HL-60 (cell line): ENCODE results near the gene TRUB2.

ENCODE experiments used
- GABPA ChIP-seq: IDR thresholded peaks from 2 replicates; pipeline ENCODE4 v1.6.1; 2012; ENCODE audit warnings: low read depth
- POLR2AphosphoS5 ChIP-seq: IDR thresholded peaks from 2 replicates; pipeline ENCODE4 v1.6.1; 2012; ENCODE audit warnings: low read depth
- SPI1 ChIP-seq: IDR thresholded peaks from 2 replicates; pipeline ENCODE4 v1.6.1; 2012; ENCODE audit warnings: low read depth, mild to moderate bottlenecking, borderline replicate concordance
- TF ChIP-seq, protein P1 (sequence below): IDR thresholded peaks from one replicate; pipeline ENCODE4 v1.5.1; 2011; ENCODE audit warnings: low read length, control low read depth, inconsistent platforms; ENCODE audit not compliant: insufficient read depth

DNA sequence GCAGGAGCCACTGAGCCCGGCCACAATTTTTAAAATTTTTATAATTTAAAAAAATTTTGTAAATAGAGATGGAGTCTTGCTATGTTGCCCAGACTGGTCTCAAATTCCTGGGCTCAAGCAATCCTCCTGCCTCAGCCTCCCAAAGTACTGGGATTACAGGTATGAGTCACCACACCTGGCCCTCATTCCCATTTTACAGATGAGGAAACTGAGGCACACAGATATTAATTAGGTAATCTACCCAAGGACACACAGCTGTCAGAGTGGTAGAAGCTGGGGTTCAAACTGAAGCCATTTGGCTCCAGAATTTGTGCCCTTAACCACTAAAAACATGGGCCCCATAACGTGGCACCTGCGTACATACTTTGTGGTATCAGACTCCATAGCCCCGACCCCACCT is 7.5 kb downstream of the TRUB2 start:
- TF ChIP-seq, protein P1, sequence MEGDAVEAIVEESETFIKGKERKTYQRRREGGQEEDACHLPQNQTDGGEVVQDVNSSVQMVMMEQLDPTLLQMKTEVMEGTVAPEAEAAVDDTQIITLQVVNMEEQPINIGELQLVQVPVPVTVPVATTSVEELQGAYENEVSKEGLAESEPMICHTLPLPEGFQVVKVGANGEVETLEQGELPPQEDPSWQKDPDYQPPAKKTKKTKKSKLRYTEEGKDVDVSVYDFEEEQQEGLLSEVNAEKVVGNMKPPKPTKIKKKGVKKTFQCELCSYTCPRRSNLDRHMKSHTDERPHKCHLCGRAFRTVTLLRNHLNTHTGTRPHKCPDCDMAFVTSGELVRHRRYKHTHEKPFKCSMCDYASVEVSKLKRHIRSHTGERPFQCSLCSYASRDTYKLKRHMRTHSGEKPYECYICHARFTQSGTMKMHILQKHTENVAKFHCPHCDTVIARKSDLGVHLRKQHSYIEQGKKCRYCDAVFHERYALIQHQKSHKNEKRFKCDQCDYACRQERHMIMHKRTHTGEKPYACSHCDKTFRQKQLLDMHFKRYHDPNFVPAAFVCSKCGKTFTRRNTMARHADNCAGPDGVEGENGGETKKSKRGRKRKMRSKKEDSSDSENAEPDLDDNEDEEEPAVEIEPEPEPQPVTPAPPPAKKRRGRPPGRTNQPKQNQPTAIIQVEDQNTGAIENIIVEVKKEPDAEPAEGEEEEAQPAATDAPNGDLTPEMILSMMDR, result no peak
- TF ChIP-seq GABPA (no peak), POLR2AphosphoS5 (no peak), SPI1 (no peak)
